ENCODE measurements around the gene COL27A1.

Gene COL27A1

DNA sequence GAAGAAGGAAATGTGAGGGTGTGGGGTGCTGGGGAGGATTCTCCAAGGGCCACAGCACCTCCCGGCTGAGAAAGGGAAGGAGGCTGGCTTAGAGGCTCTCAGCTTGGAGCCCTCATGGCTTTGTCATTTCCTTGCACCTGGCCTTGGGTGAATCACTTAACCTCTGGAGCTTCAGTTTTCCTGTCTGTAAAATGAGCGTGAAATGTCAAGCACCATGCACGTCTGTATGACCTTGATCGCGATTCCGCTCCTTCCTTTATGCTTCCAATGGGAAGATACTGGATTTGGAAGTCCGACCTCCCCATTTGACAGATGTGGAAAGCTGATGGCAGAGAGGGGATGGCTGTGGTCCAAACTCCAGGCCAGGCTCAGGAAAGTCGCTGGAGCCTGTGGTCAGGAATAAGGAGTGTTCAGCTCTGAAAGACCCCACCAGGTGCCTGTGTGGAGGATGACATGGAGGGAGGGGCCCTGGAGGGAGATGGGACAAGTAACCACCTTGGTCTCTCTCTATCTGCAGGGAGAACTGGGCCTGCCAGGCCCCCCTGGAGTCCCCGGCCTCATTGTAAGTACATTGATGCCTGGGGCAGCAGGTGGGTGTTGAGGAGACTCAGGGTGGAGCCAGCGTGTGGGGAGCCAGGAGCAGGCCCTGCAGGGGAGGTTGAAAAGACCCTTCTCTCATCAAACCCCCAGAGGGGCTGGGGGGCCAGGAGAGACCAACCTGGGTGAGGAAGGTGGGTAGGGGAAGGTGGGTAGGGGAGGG is 66.5 kb downstream of the COL27A1 start:
- in situ Hi-C loops (cut with MboI; ENCODE audit: low sequenced_read_pairs) = no loop called here

DNA sequence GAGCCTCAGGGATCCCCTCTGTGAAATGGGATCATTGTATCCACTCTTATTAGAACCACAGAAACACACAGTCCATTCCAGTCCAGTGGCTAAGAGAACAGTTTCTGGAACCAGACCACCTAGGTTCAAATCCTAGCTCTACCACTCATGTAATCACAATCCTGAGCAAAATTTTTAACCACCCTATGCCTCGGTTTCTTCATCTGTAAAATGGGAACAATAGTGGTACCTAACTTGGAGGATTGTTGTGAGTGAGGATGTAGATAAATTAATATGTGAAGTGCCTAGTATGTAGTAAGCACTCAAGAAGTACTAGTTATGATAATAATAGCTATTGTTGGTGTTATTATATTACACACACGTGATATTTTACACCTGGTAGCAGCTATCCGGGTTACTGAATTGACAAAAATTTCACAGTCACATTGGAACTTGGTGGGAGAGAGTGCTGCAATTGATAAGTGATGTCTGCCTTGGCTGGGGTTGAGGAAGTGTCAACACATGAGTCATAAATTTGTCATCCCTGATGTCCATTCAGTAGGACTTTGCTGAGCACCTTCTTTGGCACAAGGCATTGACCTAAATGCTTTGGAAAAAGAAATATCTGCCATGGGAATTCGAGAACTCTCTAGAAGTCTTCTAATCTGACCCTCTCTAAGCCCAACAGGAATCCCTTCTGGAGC is 68.4 kb downstream of the COL27A1 start:
- in situ Hi-C loops (cut with MboI; ENCODE audit: low sequenced_read_pairs) = no loop called here

GRCh38 chr9:114224247-114224610 is 68.9 kb downstream of the COL27A1 start:
- in situ Hi-C loops (cut with MboI; ENCODE audit: low sequenced_read_pairs) = no loop called here

DNA sequence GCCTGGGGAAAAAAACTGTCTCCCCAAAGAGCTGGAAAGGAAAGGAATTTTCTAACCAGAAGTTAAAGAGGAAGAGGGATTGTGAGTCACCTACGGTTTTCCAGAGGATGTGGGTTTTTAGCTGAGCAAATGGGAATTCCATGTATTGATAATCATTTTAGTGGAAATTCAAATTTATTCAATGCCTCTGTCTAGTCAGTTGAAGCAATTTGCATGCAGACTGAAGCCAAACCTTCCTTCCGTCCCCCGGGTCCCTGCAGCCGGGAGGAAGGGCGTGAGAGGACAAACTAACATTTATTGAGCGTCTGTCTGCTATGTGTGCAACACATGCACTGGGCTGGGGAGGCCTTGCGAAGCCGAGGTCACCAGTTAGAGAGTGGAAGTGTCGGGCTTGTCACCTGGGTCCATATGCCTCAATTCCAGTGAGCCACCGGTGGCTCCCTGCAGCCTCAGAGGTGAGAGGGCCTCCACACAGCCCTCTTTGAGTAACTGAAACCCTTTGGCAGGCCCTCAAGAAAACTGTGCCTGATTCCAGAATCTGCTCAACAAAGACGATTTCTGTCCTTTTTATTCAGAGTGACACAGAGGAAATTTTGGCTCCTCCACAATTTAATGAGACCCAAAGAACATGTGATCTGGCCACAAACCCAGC is 70.3 kb downstream of the COL27A1 start:
- in situ Hi-C loops (cut with MboI; ENCODE audit: low sequenced_read_pairs) = no loop called here

DNA sequence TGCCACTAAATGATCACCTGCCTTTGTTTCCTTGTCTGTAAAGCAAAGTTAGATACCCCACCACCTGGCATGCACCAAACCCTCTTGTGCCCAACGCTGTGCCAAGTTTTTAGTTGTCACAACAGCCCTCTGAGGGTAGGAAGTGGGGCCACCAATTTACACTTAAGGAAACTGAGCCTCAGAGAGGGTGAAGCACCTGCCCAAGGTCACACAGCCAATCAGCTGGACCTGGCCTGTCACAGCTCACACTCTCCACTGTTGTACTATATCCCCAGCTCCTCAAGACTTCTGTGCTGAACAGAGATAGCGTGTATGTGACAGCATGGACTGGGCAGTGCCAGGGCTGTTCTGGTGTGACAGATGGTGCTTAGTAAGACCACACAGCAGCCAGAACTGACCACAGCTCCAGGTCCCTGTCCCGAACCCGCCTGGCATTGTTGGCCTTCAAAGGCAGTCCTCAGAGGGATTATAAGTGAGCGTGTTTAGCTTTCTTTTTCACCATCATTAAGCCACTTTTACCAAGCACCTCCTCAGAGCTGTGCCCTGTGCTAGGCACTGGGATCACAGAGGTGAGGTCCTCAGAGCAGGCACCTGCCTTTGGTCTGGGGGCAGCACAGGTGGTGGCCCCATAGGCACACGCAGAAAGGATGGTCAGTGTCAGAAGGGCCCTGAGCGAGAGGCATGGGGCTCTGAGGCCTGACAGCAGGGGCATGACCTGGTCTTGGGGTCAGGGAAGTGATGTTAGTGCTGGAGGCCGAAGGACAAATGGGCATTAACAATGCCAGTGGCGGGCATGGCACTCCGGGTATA is 71.1 kb downstream of the COL27A1 start:
- in situ Hi-C loops (cut with MboI; ENCODE audit: low sequenced_read_pairs) = no loop called here

- in situ Hi-C loops (cut with MboI; ENCODE audit: low sequenced_read_pairs) = no loop called here
These were observed 72.1 kb downstream of the COL27A1 start for GRCh38 chr9:114227288-114228015.

DNA sequence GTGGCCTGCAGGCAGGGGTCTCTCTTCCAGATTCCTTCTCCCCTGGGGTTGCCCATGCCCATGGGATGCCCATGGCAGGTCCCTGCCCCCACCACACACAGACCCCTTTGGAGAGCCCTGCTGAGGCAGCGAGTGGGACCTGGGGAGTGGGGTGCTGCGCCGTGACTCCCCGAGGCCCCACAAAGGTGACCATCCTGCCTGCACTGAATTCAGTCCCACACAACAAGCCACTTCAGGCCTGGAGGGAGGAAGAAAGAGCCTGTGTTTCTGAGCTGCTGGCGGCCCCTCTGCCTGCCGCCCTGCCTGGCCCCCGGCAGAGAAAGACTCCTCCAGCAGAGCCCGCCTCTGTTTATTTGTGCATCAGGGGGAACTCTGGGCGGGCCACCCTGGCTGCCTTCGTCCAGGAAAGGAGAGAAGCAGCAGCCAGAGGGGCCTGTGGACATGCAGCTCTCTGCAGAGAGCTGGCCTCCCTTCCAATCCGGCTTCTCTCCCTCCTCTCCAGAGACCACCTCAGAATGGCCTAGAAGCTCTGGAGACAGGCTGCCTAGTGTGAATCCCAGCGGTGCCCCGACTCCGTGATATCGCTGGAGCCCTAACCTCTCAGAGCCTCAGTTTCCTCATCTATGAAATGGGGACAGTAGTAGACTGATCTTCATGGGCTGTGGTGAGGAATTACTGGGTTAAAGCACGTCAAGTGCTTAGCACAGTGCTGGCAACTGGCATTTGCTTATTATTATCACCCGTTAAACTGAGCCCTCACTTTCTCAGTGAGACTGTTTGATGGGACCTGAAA is 72.9 kb downstream of the COL27A1 start:
- in situ Hi-C loops (cut with MboI; ENCODE audit: low sequenced_read_pairs) = no loop called here

GRCh38 chr9:114229295-114229694 is 74.0 kb downstream of the COL27A1 start:
- in situ Hi-C loops (cut with MboI; ENCODE audit: low sequenced_read_pairs) = no loop called here

DNA sequence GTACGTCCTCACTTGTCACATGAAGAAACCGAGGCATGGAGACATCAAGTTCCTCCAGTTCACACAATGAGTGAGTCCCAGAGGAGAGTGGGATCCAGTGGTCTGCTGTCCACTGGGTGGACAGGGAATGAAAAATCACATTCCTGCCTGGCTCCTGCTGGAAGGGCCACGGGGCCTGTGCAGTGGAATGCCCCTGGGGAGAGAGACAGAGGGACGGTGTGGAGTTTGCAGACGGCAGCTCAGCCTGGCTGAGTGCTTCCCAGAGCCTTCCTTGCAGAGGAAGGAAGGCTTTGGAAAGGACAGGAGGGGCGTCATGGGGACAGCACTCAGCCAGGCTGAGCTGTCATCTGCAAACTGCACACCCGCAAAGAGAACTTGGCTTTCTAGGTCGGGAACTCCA is 74.7 kb downstream of the COL27A1 start:
- in situ Hi-C loops (cut with MboI; ENCODE audit: low sequenced_read_pairs) = no loop called here

GRCh38 chr9:114231273-114231672 is 75.9 kb downstream of the COL27A1 start:
- in situ Hi-C loops (cut with MboI; ENCODE audit: low sequenced_read_pairs) = no loop called here

- in situ Hi-C loops (cut with MboI; ENCODE audit: low sequenced_read_pairs) = no loop called here
These were observed 76.5 kb downstream of the COL27A1 start for GRCh38 chr9:114231719-114232449.

DNA sequence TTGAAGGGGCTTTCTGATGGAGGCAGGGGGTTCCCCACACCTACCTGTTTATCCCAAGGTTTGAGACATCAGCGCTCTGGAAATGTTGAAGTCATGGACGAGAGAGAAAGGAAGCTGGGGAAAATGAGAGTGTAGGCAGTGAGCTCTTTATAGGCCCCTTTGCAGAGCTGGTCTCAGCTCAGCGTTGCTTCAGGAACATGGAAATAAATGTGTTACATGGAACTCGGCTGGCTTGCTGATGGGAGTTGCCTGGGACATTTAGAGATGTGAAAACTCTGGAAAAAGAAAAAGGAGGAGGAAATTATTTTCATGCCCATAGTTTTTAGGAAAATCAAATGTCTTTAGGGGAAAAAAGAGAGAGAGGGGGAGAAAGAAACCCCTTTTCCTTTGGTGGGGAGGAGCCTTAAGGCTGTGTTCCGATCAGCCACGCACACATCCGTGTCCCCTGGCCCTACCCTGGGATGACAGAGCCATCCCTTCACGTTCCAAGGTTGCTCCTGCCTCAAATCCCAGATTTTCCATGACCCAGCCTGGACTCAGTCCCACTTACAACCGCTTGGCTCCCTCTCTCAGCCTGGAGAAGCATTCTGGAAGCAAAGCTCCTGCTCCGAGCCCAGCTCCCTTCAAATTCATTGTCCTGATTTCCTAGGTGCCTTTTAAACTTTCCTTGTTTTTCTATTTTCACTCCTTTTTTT is 78.3 kb downstream of the COL27A1 start:
- in situ Hi-C loops (cut with MboI; ENCODE audit: low sequenced_read_pairs) = no loop called here

DNA sequence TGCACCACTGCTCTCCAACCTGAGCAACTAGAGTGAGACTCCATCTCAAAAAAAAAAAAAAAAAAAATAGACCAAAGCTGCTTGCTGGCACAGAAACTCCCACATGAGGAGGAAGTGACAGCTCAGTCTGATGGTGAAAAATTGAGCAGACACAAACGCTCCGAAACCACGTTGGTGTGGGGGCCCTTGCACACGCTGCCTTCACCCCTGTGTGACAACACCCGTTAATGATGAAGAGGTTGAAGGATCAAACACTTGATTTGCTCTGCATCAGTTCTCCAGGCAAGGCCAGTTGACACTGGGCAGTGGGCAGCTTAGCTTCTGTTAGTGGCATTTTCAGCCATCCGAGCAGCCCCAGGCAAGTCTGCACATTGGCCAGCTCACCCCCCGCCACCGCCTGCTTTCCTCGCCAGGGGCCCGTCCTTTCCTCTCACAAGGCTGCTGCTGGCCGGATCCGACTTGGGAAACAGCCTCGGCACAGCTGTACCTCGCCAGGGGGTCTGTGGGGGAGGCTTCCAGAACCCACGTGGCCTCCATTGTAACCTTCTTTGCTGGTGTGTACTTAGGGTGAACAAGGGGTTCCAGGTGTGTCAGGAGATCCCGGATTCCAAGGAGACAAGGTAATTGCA is 79.8 kb downstream of the COL27A1 start:
- in situ Hi-C loops (cut with MboI; ENCODE audit: low sequenced_read_pairs) = no loop called here

DNA sequence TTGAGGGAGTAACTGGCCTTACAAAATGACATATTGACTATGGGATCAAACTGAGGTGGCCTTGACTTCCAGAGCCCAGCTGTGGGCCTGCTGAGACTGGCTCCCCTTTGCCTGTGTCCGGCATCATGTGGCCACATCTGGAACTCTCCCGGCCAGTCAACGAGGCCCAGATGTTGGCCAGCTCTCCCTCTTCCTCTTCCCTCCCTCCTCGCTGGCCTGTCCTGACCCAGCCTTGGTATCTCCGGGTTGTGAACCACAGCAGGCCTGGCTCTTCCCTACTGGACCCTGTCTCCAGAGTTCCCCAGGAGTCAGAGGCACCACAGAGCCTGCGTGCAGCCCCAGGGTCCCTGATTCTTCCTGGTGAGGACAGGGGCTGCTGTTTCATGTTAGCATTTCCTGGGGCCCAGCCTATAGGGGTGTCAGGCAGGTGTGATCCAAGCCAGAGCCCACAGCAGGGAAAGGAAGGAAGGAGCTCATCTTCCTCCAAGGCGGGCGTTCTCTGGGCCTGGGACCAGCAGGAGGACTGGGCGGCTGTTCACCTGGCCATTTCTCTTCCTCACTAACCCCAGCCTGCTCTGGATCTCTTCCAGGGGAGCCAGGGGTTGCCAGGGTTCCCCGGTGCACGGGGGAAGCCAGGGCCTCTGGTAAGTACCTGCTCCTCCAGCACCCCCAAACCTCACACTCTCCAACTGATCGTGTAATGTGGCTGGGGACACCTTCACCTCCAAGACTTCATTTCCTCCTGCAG is 81.2 kb downstream of the COL27A1 start:
- in situ Hi-C loops (cut with MboI; ENCODE audit: low sequenced_read_pairs) = no loop called here

DNA sequence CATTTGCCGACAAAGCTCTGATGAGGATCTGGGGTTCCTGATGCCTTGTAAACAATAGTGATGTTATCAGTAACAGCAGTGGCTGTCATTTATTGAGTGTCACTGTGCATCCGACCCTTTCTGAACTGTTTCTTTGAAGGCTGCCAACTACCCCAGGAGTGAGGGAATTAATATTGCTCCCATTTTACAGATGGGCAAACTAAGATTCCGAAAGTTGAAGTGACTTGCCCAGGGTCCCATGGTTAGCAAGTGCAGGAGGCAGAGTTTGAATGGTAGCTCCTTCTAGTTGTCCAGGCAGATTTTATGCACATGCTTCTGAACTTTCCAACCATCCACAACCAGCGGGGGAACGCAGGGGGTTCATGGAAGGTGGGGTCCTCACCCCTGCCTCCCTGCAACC is 81.9 kb downstream of the COL27A1 start:
- in situ Hi-C loops (cut with MboI; ENCODE audit: low sequenced_read_pairs) = no loop called here

- in situ Hi-C loops (cut with MboI; ENCODE audit: low sequenced_read_pairs) = no loop called here
These were observed 82.4 kb downstream of the COL27A1 start for GRCh38 chr9:114237781-114238180.

- in situ Hi-C loops (cut with MboI; ENCODE audit: low sequenced_read_pairs) = no loop called here
These were observed 83.1 kb downstream of the COL27A1 start for GRCh38 chr9:114238472-114238871.
